Right lobe of liver (tissue), 4 donors: Measurements from ENCODE around the gene CPNE6.

Experiments
- POLR2A ChIP-seq: fragments of 450-650 bp; IDR thresholded peaks from one replicate; pipeline ENCODE4 v1.6.1; 2017; ENCODE audit warnings: antibody characterized with exemption, mild to moderate bottlenecking
- TF ChIP-seq, protein P1 (sequence below), 4 donors: fragments of 200-600 bp in 3 of 4; fragments of 450-650 bp in 1 of 4; IDR thresholded peaks; one replicate each; pipeline versions ENCODE4 v1.5.1 to v1.8.0; 2016 to 2022; ENCODE audit warnings: antibody characterized with exemption in 4 of 4, mild to moderate bottlenecking in 2 of 4
- donor health status: DM: no; HTN: no; CAD: no.
- donor health status: DM: no; HTN: no; CAD: no.
- donor health status: DM: no; HTN: yes; CAD: no.

DNA sequence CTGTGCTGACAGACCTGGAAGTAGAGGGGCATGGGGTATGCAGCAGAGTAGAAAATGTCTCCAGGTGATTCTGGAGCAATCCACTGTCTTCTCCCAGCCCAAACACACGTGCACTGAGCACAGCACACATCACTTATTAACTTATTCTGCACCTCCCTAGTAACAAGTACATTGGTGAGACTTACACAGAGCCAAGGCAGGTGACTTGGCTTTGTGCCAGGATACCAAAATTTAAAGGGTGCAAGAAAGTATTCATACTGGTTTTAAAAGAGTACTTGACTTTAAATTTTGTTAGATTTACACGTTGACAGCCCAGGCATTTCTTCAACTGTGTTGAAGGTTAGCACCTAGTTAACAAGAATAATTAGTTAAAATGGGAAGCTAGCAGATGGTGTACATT lies 30.7 kb upstream of the CPNE6 start:
- TF ChIP-seq, protein P1, sequence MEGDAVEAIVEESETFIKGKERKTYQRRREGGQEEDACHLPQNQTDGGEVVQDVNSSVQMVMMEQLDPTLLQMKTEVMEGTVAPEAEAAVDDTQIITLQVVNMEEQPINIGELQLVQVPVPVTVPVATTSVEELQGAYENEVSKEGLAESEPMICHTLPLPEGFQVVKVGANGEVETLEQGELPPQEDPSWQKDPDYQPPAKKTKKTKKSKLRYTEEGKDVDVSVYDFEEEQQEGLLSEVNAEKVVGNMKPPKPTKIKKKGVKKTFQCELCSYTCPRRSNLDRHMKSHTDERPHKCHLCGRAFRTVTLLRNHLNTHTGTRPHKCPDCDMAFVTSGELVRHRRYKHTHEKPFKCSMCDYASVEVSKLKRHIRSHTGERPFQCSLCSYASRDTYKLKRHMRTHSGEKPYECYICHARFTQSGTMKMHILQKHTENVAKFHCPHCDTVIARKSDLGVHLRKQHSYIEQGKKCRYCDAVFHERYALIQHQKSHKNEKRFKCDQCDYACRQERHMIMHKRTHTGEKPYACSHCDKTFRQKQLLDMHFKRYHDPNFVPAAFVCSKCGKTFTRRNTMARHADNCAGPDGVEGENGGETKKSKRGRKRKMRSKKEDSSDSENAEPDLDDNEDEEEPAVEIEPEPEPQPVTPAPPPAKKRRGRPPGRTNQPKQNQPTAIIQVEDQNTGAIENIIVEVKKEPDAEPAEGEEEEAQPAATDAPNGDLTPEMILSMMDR (IDR thresholded peaks at IDR 0.05) = no peak
- TF ChIP-seq POLR2A = no peak
